ENCODE measurements around the gene DACH1.
A peak's percentile ranks its signal among the peaks of the same experiment; 100 is the strongest.

The DACH1 gene

DNA sequence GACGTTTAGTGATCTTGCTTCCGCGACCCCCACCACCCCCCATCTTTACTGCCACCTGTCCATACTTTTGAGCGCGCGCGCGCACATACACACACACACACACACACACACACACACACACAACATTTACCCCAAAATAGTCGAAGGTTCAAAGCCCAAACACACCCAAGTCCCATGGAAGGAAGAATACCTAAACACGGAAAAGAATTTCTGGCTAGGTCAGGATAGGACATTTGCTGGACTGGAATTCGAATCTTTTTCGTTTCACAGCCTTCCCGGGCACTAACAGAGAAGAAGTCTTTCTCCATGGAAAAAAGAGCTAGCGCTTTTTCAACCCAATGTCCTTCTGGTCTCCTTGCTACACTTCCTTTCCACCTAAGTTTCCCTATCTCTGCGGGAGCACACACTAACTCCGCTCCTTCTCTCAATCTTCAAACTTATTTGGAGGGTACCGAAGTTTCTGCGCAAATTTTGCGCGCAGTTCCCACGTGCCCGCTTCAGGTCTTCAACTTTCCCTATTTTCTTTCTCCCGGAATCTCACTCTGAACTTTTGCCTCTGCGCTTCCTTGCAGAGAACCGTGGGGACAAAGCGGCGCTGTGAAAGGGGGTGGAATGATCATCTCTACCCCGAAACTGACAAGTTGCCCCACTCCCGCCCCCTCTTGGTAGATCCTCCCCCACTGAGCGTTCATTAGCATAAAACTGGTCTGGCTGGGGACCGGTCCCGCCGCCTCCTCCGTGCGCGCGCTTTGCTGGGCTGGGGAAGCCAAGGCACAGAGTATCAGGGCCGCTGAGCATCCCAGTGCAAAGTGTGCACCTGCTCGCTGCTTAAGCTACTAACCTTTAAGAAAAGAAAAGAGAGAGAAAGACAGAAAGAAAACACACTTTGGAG, 2.7 kb downstream of the DACH1 start:
- Histone ChIP-seq H2AK5ac (ENCODE audit: low read length, severe bottlenecking) (no peak overlapping the region), H3K14ac (ENCODE audit: low read length in 2 of 2) (peak overlapping the region in 1 of 2 experiments; percentile 12), H3K18ac (ENCODE audit: low read depth in 1 of 2, low read length in 2 of 2) (peak overlapping the region in 1 of 2 experiments; percentile 33), H3K36me3 (ENCODE audit: control insufficient read depth in 1 of 2, insufficient read depth in 2 of 2, low read depth in 1 of 2, low read length in 2 of 2) (no peaks in the 10 kb centered on the region), H3K9ac (ENCODE audit: low read length) (no peak overlapping the region), H2BK15ac (ENCODE audit: low read depth, poor library complexity, severe bottlenecking) (no peak overlapping the region), H2BK12ac (ENCODE audit: low read length in 2 of 2) (no peak overlapping the region), H4K8ac (ENCODE audit: low read length) (no peak overlapping the region), H3K4ac (ENCODE audit: low read depth in 1 of 2, low read length in 2 of 2) (no peak overlapping the region), H3K23ac (ENCODE audit: low read length in 2 of 2) (no peak overlapping the region), H3K4me1 (ENCODE audit: control insufficient read depth, insufficient read depth, low read depth, low read length) (peaks cover 22% of the 10 kb centered on the region), H3K9me3 (ENCODE audit: control insufficient read depth, low read length) (no peaks in the 10 kb centered on the region), H2BK120ac (ENCODE audit: low read depth, low read length) (no peak overlapping the region), H4K91ac (ENCODE audit: low read length) (no peak overlapping the region), H3K4me3 (ENCODE audit: insufficient read depth in 1 of 2, low read depth in 1 of 2, low read length in 2 of 2) (peak overlapping the region; percentile 65 to 70), H3K27me3 (ENCODE audit: control insufficient read depth in 1 of 2, insufficient read depth in 1 of 2, low read length in 2 of 2) (peaks cover 19 to 66% of the 10 kb centered on the region in 2 experiments), H2BK5ac (ENCODE audit: low read depth, low read length, poor library complexity, severe bottlenecking) (no peak overlapping the region), H3K4me2 (ENCODE audit: low read length, poor library complexity, severe bottlenecking) (peak overlapping the region; percentile 100), H3K27ac (ENCODE audit: low read length, poor library complexity, severe bottlenecking) (no peak overlapping the region), H2AFZ (ENCODE audit: low read depth, low read length) (no peak overlapping the region), H3K79me1 (replicated peaks; ENCODE audit: low read length, poor library complexity, severe bottlenecking) (no peaks in the 10 kb centered on the region)
- peak; percentile 84 for DNase-seq
- WGBS: 7% methylated on average over 38 of the region's 39 CpGs

DNA sequence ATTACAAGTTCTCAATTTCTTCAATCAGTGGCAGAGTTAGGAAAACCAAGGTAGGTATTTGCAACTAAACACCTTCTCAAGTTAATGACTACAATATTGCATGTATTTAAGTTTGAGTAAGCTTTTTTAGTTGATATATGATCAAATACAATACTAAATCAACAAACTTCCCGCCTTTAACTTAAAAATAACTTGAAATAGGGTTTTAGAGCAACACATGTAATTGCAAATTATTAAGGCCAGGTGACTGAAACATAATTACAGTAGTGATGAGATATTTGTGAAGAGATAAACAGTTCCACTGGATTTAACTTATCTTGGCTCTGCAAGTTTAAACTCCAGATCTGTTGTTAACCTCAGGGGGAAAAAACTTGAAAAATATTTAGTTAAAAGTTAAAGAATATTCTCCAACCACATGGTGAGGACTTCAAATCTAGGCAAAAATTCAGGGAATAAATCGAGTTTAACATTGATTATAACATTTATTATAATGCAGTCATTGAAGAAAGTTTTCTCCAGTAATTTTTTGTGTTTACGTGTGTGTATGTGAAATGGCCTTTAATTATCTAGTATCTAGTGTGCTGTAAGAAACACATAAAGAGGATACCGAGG, 3.6 kb downstream of the DACH1 start:
- no peaks in the 10 kb centered on the region for H3K79me1 ChIP-seq (replicated peaks; ENCODE audit: low read length, poor library complexity, severe bottlenecking)
- DNase-seq: no peak
- H3K23ac ChIP-seq (ENCODE audit: low read length in 2 of 2): no peak overlapping the region
- no peak overlapping the region for H3K27ac ChIP-seq (ENCODE audit: low read length, poor library complexity, severe bottlenecking)
- H3K4ac ChIP-seq (ENCODE audit: low read depth in 1 of 2, low read length in 2 of 2): no peak overlapping the region
- no peak overlapping the region for H3K4me3 ChIP-seq (ENCODE audit: insufficient read depth in 1 of 2, low read depth in 1 of 2, low read length in 2 of 2)
- H3K9ac ChIP-seq (ENCODE audit: low read length): no peak overlapping the region
- no peak overlapping the region for H3K14ac ChIP-seq (ENCODE audit: low read length in 2 of 2)
- H4K8ac ChIP-seq (ENCODE audit: low read length): no peak overlapping the region
- H2AFZ ChIP-seq (ENCODE audit: low read depth, low read length): no peak overlapping the region
- H3K18ac ChIP-seq (ENCODE audit: low read depth in 1 of 2, low read length in 2 of 2): no peak overlapping the region
- H3K4me2 ChIP-seq (ENCODE audit: low read length, poor library complexity, severe bottlenecking): no peak overlapping the region
- no peak overlapping the region for H4K91ac ChIP-seq (ENCODE audit: low read length)
- peaks cover 22% of the 10 kb centered on the region for H3K4me1 ChIP-seq (ENCODE audit: control insufficient read depth, insufficient read depth, low read depth, low read length)
- WGBS: 100% methylated on average over 1 of the region's 4 CpGs
- H2BK12ac ChIP-seq (ENCODE audit: low read length in 2 of 2): no peak overlapping the region
- H2BK15ac ChIP-seq (ENCODE audit: low read depth, poor library complexity, severe bottlenecking): no peak overlapping the region
- H2AK5ac ChIP-seq (ENCODE audit: low read length, severe bottlenecking): no peak overlapping the region
- H2BK5ac ChIP-seq (ENCODE audit: low read depth, low read length, poor library complexity, severe bottlenecking): no peak overlapping the region
- H3K9me3 ChIP-seq (ENCODE audit: control insufficient read depth, low read length): no peaks in the 10 kb centered on the region
- H3K27me3 ChIP-seq (ENCODE audit: control insufficient read depth in 1 of 2, insufficient read depth in 1 of 2, low read length in 2 of 2): peaks cover 16 to 56% of the 10 kb centered on the region in 2 experiments
- no peaks in the 10 kb centered on the region for H3K36me3 ChIP-seq (ENCODE audit: control insufficient read depth in 1 of 2, insufficient read depth in 2 of 2, low read depth in 1 of 2, low read length in 2 of 2)
- no peak overlapping the region for H2BK120ac ChIP-seq (ENCODE audit: low read depth, low read length)

DNA sequence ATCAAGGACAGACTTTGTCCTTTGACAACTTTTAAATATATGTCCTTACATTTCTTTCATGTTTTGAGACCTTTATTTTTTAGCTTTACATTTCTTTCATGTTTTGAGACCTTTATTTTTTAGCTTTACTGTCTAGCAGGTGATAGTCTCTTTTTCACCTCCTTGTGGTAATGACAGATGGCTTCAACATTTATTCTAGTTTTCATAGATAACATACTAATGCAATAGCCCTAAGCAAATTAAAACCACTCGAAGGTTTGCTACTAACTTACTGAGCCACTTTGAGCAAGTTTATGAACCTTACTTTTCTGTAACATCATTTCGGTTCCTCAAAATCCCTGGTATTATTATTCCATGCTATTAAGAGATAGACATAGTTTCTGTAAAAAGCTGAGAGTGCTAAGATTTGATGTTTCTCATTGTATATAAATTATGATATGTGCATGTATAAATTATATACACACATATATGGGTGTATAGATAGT, 4.5 kb downstream of the DACH1 start:
- Histone ChIP-seq H2AK5ac (ENCODE audit: low read length, severe bottlenecking) (no peak overlapping the region), H2AFZ (ENCODE audit: low read depth, low read length) (no peak overlapping the region), H2BK15ac (ENCODE audit: low read depth, poor library complexity, severe bottlenecking) (no peak overlapping the region), H3K4me1 (ENCODE audit: control insufficient read depth, insufficient read depth, low read depth, low read length) (peaks cover 22% of the 10 kb centered on the region), H3K79me1 (replicated peaks; ENCODE audit: low read length, poor library complexity, severe bottlenecking) (no peaks in the 10 kb centered on the region), H4K8ac (ENCODE audit: low read length) (no peak overlapping the region), H2BK12ac (ENCODE audit: low read length in 2 of 2) (no peak overlapping the region), H3K14ac (ENCODE audit: low read length in 2 of 2) (no peak overlapping the region), H3K27ac (ENCODE audit: low read length, poor library complexity, severe bottlenecking) (no peak overlapping the region), H3K18ac (ENCODE audit: low read depth in 1 of 2, low read length in 2 of 2) (no peak overlapping the region), H3K9me3 (ENCODE audit: control insufficient read depth, low read length) (no peaks in the 10 kb centered on the region), H3K4me2 (ENCODE audit: low read length, poor library complexity, severe bottlenecking) (no peak overlapping the region), H2BK5ac (ENCODE audit: low read depth, low read length, poor library complexity, severe bottlenecking) (no peak overlapping the region), H3K9ac (ENCODE audit: low read length) (no peak overlapping the region), H3K4me3 (ENCODE audit: insufficient read depth in 1 of 2, low read depth in 1 of 2, low read length in 2 of 2) (no peak overlapping the region), H4K91ac (ENCODE audit: low read length) (no peak overlapping the region), H3K23ac (ENCODE audit: low read length in 2 of 2) (no peak overlapping the region), H3K4ac (ENCODE audit: low read depth in 1 of 2, low read length in 2 of 2) (no peak overlapping the region), H2BK120ac (ENCODE audit: low read depth, low read length) (no peak overlapping the region), H3K27me3 (ENCODE audit: control insufficient read depth in 1 of 2, insufficient read depth in 1 of 2, low read length in 2 of 2) (peaks cover 16 to 48% of the 10 kb centered on the region in 2 experiments), H3K36me3 (ENCODE audit: control insufficient read depth in 1 of 2, insufficient read depth in 2 of 2, low read depth in 1 of 2, low read length in 2 of 2) (no peaks in the 10 kb centered on the region)
- 90% methylated on average over 1 of the region's 2 CpGs for WGBS
- no peak for DNase-seq

DNA sequence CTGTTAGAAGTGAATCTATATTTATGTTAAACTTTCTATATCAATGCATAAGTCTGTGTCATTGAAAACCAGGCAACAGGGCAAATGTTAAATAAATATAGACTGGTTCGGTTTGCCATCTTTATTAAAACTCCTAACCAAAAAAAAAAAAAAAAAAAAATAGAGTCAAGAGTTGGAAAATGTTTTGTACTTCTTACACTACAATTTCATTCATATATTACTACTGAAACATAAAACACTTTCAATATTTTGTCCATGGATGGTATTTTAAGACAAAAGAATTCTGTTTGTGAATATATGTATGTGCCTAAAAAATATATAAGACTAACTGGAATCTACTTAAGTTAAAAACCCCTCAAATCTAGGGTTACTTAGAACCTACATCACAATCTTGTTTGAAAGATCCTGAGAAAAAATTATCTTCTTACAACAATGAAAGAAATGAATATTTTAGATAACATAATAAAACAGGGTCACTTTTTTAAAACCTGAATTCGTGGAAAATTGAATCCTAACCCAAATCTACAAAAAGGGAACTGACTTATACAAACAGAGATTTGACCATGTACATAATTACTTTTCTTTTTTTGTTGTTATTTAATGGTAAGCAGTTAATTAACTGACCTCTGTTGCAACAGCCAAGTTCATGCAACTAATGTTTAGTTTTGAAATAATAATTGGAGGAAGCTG, 5.1 kb downstream of the DACH1 start:
- Histone ChIP-seq H3K4me1 (ENCODE audit: control insufficient read depth, insufficient read depth, low read depth, low read length) (peaks cover 22% of the 10 kb centered on the region), H2BK15ac (ENCODE audit: low read depth, poor library complexity, severe bottlenecking) (no peak overlapping the region), H3K9me3 (ENCODE audit: control insufficient read depth, low read length) (no peaks in the 10 kb centered on the region), H2BK12ac (ENCODE audit: low read length in 2 of 2) (no peak overlapping the region), H4K8ac (ENCODE audit: low read length) (no peak overlapping the region), H3K27me3 (ENCODE audit: control insufficient read depth in 1 of 2, insufficient read depth in 1 of 2, low read length in 2 of 2) (peaks cover 16 to 42% of the 10 kb centered on the region in 2 experiments), H3K27ac (ENCODE audit: low read length, poor library complexity, severe bottlenecking) (no peak overlapping the region), H3K79me1 (replicated peaks; ENCODE audit: low read length, poor library complexity, severe bottlenecking) (no peaks in the 10 kb centered on the region), H3K4ac (ENCODE audit: low read depth in 1 of 2, low read length in 2 of 2) (no peak overlapping the region), H2AFZ (ENCODE audit: low read depth, low read length) (no peak overlapping the region), H3K36me3 (ENCODE audit: control insufficient read depth in 1 of 2, insufficient read depth in 2 of 2, low read depth in 1 of 2, low read length in 2 of 2) (no peaks in the 10 kb centered on the region), H4K91ac (ENCODE audit: low read length) (no peak overlapping the region), H3K14ac (ENCODE audit: low read length in 2 of 2) (no peak overlapping the region), H3K9ac (ENCODE audit: low read length) (no peak overlapping the region), H3K23ac (ENCODE audit: low read length in 2 of 2) (no peak overlapping the region), H3K18ac (ENCODE audit: low read depth in 1 of 2, low read length in 2 of 2) (no peak overlapping the region), H2BK5ac (ENCODE audit: low read depth, low read length, poor library complexity, severe bottlenecking) (no peak overlapping the region), H3K4me2 (ENCODE audit: low read length, poor library complexity, severe bottlenecking) (no peak overlapping the region), H2AK5ac (ENCODE audit: low read length, severe bottlenecking) (no peak overlapping the region), H2BK120ac (ENCODE audit: low read depth, low read length) (no peak overlapping the region), H3K4me3 (ENCODE audit: insufficient read depth in 1 of 2, low read depth in 1 of 2, low read length in 2 of 2) (no peak overlapping the region)
- no peak for DNase-seq
- WGBS: no CpG with 5 or more reads among the region's 2 CpGs

Measured in mesenchymal stem cell (in vitro differentiated cells and primary cell).